Measurements from ENCODE around the gene CHST8.

DNA sequence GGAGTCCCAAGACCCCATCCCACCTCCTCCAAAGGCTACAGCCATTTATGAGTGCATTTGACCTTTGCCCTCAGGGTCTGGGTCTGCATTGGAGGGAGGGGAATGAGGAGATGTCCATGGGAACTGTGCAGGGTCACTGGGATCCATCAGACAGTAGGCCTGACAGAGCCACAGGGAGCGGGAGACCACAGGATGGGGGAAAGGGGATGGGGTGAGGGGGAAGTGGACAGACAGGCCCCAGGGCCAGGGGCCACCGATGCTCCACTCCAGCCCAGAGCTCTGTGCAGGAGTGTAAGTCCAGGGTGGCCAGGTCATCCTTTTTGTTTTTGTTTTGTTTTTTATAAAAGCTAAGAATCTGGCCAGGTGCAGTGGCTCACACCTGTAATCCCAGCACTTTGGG lies 82.5 kb downstream of the CHST8 start:
- TF ChIP-seq CTCF (IDR thresholded peaks at IDR 0.05; ENCODE audit: insufficient read depth, low read depth, low read length) (no peak), EZH2 (IDR thresholded peaks at IDR 0.05; ENCODE audit: insufficient read depth, low read length) (no peak)
